Tongue (tissue), 2 donors: ENCODE measurements around the gene C3orf49. TPM values are rescaled to one million over a fixed set of nuclear protein-coding genes. Genes with fewer than 3 reads are reported as not detected.

Source experiments
- DNase-seq: peaks from one replicate; pipeline ENCODE4 v3.0.0-alpha.2; 2015
- total RNA-seq: library from RNA; depleted of rRNA; stranded (reverse); fragments of >200 nt; gene quantifications from one replicate; pipeline ENCODE4 v1.2.3, GENCODE V29; 2014

C3orf49 gene
- total RNA-seq, 1 donor from 2014 or later = not detected

DNA sequence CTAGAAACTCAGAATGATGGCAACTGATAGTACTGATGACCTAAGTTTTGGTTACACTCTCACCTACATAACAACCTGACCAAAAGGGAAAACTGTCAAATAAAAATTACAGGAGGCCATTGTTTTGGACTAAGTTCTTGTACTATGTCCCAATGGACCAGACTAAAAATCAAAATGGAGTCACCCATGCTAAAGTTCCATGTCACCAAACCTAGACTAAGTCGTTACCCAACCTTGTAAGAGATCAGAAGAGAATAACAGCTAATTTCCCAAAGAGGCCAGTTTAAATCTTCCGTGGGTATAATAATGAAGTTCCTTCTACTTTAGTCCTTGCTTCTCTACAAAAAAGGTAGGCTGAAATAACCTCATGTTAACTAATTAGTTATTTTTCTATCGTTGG, 32.2 kb downstream of the C3orf49 start:
- no peak for DNase-seq

GRCh38 chr3:63853106-63853505, 34.0 kb downstream of the C3orf49 start:
- DNase-seq = no peak

GRCh38 chr3:63855333-63855940, 36.3 kb downstream of the C3orf49 start:
- DNase-seq = no peak

DNA sequence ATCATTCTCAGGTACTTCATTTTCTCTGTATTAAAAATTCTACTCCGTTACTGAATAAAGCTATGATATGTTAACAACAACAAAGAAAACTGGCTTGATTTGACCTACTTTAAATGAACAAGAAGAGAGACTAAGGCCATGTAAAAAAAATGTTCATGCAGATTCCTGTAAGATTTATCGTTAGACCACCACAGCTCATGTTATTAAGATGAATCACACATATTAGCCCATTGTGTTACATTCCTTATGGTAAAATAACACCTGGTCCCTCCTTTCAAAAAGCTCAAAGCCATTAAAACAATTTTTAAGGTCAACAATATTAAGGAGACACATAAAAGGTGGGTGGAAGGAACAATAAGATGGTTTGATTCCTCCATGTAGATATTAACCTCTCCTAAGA, 38.2 kb downstream of the C3orf49 start:
- DNase-seq = no peak

DNA sequence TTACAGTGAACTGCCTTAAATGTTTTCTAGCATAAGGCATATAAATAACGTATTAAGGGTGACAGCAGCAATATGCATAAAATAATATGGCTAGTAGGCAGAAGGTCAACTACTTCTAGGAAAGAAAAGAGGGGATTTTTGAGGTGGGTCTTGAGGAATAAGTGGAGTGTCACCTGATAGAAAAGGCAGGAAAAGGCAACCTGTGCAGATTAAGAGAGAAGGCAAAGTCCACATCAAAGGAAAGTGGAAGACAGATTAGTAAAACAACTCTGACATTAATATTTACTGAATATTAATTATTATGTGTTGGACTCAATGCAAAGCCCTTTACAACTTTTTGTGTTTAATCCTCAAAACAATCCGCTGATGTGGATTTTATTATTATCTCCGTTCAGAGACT, 41.7 kb downstream of the C3orf49 start:
- DNase-seq = no peak

DNA sequence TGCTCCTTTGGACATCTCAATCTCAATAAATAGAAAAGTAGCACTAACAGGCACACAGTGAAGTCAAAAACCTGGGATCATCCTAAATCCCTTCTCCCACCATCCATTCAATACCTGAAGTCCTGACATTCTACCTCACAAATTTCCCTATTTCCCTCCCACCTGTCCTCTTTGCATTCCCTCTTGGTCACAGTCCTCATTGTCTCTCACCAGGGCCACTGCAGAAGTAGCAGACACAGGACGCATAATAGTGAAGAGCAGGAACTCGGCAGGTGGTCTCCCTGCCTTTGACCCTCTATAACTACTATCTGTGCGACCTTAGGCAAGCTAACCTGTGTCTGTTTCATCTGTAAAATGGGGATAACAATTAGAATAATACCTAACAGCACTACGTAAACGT, 42.2 kb downstream of the C3orf49 start:
- DNase-seq = no peak

DNA sequence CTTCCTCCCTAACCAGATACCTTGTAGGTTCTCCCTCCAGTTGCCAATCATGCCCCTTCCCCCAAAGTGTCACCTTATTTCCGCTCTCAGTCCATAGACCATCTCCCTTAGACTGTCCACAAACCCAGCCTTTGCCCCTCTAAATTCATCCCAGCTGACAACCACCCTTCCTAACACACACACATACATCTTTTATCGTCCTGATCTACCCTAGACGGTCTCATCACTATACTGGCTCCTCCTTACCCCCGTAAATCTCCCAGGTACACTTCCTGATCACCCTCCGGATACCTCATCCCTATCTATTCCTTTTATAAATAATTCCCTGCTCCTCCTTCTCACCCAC, 43.7 kb downstream of the C3orf49 start:
- DNase-seq = no peak

GRCh38 chr3:63863150-63864007, 44.3 kb downstream of the C3orf49 start, which contains the start of the genes ATXN7 and THOC7:
TSS of gene ATXN7 (plus strand) at chr3:63863867. CDS start at chr3:63912599, 48,732 bp downstream.
TSS of gene THOC7 (minus strand) at chr3:63863805. CDS start at chr3:63863790, 15 bp downstream.
- peak; percentile 80 for DNase-seq

GRCh38 chr3:63864008-63864964, 45.2 kb downstream of the C3orf49 start:
- DNase-seq = peak; percentile 50

GRCh38 chr3:63864965-63865327, 45.8 kb downstream of the C3orf49 start:
- peak; percentile 8 for DNase-seq

GRCh38 chr3:63867225-63867624, 48.1 kb downstream of the C3orf49 start:
- no peak for DNase-seq

DNA sequence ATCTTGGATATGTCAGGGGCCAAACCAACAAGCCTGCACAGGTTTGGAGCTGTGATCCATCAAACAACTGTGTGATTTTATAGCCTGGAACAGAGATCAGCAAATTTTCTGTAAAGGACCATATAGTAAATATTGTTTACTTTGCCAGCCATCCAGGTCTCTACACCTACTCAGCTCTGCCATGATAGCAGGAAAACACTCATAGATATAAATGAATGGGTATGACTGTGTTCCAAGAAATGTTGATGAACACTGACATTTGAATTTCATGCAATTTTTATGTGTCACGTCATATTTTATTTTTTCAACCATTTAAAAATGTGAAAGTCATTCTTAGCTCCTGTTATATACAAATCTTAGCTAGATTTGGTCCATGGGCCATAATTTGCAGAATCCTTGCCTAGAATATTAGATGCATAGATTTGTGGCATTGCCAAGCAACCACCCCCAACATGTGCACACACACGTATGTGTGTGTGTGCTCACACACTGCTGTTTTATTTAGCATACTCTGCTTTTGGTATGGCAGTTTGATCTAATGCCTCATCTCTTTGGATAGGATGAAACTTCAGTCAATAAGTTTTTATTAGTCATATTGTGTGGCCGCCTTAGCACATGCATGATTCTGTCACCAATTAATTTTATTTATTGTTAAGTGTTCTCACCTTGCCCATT, 51.0 kb downstream of the C3orf49 start:
- no peak for DNase-seq

GRCh38 chr3:63870615-63871005, 51.5 kb downstream of the C3orf49 start:
- no peak for DNase-seq

DNA sequence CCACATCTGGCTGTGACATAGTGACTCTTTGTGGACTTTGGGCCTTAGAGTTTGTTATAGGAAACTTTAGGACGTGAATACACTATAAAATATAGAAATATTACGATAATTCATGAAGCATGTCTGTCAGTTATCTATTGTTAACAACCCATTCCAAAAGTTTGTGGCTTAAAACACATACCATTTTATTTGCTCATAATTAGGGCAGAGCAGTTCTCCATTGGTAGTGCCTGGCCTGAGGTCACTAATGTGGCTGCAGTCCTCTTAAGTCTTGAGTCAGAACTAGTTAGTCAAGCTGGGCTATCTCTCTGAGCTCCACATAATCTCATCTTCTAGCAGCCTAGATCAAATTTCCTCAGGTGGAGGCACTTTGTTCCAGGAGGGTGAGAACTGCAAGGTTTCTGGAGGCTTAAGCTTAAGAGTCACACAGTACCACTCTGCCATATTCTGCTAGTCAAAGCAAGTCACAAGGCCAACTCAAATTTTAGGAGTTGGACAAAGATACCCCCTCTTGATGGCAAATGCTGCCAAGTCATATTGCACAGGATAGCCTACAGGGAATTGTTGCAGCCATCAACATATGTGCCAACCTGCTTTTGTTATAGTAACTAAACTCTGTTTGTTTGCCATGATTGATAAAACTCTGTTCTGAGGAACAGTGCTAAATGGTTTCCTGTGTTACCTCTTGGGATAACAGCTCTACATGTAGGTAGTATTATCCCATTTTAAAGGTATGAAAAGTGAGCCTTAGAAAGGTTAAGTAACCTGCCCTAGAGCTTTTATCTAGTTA, 53.2 kb downstream of the C3orf49 start:
- no peak for DNase-seq

DNA sequence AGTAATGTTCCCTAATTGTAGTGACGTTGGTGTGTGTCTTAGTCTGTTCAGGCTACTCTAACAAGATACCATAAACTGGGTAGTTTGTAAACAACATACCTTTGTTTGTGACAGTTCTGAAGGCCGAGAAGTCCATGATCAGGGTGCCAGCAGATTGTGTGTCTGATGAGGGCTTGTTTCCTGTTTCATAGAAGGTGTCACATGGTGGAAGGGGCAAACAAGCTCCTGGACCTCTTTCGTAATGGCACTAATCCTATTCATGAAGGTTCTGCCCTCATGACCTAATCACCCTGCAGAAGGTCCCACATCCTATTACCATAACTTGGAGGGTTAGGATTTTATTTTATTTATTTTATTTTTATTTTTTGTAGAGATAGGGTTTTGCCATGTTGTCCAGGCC, 55.7 kb downstream of the C3orf49 start:
- DNase-seq = no peak

DNA sequence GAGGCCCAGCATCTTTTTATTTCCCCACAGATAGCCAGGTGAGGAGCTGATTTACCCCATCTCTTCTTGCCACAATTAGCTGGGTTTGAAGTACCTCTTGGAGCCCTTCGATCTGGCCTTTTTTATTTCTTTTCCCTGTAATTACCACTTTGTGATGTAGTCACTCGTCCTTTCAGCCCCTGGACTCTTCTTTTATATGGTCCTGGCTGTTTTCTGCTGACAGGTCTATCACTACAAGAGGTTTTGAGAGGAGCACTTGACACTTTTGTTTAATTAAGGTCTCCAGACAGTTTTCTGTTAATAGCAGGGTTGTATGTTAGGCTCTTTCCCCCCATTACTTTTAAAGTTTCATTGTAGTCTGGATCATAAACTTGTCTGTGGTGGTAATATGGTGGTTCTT, 56.4 kb downstream of the C3orf49 start:
- DNase-seq = no peak

DNA sequence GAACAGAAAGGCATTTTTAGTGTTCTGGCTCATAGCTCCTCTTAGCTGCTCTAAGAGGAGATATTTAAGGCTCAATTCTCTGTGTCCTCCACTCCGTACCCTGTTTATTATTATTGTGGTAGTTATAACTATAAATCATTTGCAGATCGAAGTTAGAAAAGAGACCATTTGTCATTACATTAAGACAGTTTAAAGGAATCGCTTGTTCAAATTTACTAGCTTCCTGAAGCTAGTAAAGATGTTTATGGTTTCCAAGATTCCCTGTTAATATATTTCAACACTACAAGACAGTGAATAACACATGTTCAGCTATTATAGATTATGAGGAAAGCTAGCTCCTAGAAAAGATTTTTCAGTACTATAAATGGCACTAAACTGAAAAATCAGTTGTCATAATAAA, 57.2 kb downstream of the C3orf49 start:
- DNase-seq = no peak

DNA sequence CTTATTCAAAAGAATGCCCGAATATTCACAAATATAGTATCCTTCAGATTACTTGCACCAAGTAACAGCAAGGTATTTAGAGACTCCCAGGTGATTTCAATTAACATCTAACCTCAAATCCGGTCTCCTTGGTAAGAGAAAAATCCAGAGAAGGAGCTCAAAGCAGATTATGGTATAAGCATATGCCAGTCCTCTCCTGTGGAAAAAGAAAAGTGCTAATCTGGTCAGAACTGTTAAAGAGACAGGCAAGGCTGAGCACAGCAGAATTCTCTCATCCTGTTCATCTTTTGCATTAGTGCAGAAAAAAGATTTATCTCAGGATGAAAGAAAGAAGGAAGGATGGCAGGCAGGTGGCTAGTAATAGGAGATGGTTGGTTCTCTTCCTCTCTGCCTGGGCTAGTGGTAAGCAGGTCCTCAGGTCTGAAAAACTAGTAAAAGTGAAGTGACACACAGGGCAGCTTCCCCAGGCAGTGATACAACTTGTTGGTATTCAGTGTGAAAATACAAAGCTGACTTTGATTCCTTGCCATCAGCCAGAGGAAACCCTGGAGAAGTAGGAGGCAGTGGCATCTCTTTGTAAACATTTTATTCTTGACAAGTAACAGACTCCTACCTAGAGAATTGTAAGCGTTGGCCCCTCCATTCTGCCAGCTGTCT, 58.8 kb downstream of the C3orf49 start:
- DNase-seq = no peak

GRCh38 chr3:63878394-63879060, 59.4 kb downstream of the C3orf49 start:
- no peak for DNase-seq

GRCh38 chr3:63880653-63881052, 61.6 kb downstream of the C3orf49 start:
- DNase-seq = no peak
